ENCODE data around the gene ITGA2.

ITGA2 gene

GRCh38 chr5:53022930-53023511 is 33.9 kb downstream of the ITGA2 start:
- DNase-seq = no peak

GRCh38 chr5:53023969-53024368 is 34.8 kb downstream of the ITGA2 start:
- no peak for DNase-seq

- no peak for DNase-seq
Measured at GRCh38 chr5:53024535-53024934, 35.4 kb downstream of the ITGA2 start.

GRCh38 chr5:53025487-53025886 is 36.3 kb downstream of the ITGA2 start:
- no peak for DNase-seq

GRCh38 chr5:53027913-53028312 is 38.8 kb downstream of the ITGA2 start:
- DNase-seq = no peak

- no peak for DNase-seq
Measured at GRCh38 chr5:53029608-53030007, 40.5 kb downstream of the ITGA2 start.

DNA sequence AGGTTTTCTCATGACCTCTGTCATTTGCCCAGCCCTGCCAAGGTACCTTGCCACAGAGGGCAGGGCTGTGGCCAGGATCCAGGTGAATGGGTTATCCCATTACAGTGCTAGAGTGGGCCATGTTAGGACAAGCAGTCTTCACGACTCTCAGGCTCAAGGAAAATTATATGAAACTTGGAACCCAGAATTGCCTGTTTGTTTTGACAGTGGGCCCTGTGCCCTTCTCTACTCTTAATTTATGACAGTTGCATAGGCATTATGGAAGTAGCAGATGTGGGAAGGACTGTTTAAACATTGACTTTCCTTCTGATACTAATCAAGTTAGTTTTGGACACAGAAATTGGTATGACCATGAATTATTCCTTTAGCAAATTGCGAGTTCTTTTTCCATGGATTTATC is 41.7 kb downstream of the ITGA2 start:
- DNase-seq = no peak

- DNase-seq = peak; percentile 46
Measured at GRCh38 chr5:53031695-53032096, 42.5 kb downstream of the ITGA2 start.

- DNase-seq = no peak
Measured at GRCh38 chr5:53032188-53032587, 43.0 kb downstream of the ITGA2 start.

GRCh38 chr5:53034832-53035231 is 45.7 kb downstream of the ITGA2 start:
- no peak for DNase-seq

DNA sequence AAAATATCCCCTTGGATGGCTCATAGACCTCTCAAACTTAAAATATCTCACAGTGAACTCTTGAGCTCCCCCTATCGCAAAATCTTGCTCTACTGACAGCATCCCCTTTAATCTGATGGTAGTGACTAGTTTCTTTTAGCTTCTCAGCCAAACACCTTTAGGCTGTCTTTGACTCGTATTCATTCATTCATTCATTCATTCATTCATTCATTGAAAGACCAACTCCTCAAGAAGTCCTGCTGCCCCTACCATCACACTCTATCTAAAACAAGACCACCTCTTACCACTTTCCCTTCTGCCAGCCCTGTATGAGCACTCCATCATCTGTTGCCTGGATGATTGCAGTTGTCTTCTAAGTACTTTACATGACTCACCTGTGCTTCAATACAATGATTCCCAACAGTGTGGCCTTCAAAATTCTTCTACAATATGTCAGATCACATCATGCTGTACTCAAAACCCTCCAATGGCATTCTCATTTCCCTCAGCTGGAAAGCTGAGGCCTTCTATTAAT is 46.8 kb downstream of the ITGA2 start:
- no peak for DNase-seq

GRCh38 chr5:53037141-53037859 is 48.1 kb downstream of the ITGA2 start:
- no peak for DNase-seq

DNA sequence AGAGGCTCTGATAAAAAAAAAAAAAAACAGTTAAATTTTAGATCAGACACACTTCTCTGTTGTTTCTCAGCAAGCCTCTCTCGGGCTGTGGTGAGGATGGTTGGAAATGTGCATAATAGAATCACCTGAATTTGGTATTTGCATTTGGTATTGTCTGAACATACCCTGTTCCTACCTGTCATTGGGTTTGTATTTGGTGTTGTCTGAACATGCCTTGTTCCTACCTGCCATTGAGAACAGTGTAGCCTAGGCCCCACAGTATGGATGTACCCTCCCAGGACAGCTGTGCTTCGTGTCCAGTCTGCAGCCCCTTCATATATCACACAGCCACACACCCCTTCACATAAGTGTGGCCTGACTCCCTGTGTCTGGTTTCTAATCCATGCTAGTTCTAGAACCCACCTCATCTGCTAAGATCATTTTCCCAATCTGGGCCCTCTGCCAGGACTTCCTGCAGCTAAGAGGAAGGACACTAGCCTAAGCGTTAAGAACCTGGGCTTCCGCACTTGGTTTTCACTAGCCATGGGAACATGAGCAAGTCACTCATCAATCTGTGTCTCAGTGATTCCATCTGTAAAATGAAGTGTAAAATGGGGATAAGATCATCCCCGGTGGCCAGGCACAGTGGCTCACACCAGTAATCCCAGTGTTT is 49.2 kb downstream of the ITGA2 start:
- DNase-seq = no peak

GRCh38 chr5:53039855-53040254 is 50.7 kb downstream of the ITGA2 start:
- DNase-seq = no peak

DNA sequence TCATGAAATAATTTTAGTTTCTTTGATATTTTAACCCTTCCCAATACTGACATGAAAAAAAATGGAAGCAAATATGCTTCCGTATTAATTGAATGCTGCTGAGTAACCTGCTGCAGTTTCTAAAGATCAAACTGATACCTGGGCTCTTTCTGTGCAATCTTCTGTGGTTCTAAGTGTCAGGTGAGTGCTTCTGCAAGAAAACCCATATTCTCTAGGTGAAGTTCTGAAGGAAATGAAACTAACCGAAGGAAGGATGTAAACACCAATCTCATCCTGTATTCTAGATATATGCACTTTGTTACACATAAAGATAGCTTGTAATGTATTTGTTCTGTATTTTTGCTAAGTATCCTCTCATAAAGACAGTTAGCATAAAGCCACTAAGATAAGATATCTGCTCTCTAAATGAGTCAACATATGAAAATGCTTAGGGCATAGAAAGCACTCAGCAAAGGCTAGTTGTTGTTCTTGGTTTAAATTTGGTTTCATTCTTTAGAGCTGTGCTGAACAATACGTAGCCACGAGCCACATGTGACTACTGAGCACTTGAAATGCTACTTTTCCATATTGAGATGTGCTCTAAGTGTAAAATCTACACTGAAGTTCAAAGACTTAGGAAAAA is 52.0 kb downstream of the ITGA2 start:
- DNase-seq = no peak

- DNase-seq = no peak
Measured at GRCh38 chr5:53041740-53042139, 52.6 kb downstream of the ITGA2 start.

DNA sequence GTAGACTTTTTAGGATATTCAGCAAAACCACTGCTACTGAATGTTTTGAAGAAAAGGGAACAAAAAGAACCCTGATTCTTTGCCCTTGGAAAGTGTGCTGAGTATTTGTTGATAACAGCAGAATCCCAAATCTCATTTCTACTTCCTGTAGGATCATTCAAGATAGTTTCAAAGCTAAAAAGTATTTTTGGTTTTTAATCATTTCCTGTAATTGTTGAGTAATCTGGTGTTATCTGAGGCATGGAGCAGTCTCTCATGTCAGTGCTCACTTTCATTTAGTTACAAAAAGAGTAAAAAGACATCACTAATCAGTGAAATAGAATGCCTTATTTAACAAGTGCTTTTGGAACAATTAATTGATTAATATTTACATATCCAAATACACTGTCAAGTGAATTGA is 56.1 kb downstream of the ITGA2 start:
- DNase-seq = no peak

DNA sequence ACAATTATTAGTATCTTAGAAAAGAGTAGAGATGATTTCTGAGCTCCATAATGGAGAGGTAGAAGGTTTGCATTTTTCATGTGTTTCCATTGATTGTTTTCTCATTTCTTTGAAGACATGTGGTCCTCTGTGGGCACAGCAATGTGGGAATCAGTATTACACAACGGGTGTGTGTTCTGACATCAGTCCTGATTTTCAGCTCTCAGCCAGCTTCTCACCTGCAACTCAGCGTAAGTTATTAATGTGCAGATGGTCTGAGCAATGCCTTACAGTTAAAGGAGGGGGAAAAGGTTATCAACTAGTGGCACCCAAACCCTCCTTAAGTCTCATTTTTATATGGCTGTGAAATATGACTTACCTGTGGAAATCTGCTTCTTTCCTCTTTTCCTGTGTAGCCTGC is 59.1 kb downstream of the ITGA2 start:
- DNase-seq = no peak

GRCh38 chr5:53052499-53052898 is 63.3 kb downstream of the ITGA2 start:
- no peak for DNase-seq

GRCh38 chr5:53053364-53053763 is 64.2 kb downstream of the ITGA2 start:
- no peak for DNase-seq

DNA sequence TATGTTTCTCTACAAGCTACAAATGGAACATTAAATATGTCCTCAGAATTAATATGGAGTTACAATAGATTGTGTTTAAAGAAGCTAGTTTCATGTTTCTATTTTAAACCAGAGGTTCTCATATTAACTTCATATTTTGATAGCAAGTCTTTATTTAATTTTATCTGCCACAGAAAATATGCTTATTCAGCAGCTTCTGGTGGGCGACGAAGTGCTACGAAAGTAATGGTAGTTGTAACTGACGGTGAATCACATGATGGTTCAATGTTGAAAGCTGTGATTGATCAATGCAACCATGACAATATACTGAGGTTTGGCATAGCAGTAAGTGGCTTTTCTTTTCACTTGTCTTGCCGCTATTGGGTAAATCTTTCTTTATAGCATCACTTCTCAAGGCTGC is 66.2 kb downstream of the ITGA2 start:
- no peak for DNase-seq

DNA sequence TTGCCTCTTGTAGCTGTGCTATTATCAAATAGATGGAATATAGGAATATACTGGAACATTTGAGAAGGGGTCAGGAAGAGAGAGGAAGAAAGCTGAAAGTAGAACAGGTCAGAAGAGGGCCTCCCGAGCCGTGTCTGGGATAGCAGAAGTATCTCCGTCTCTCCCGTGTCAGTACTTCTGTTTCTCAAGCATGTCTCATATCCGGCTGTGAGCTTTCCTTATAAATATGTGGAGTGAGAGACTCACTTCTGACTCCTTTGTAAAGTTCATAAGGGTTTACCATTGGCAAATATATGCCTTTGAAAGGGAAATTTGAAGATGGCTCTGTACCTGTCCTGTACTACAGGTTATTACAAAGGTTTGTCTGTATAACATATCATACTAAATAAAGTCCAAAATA is 70.1 kb downstream of the ITGA2 start:
- no peak for DNase-seq

DNA sequence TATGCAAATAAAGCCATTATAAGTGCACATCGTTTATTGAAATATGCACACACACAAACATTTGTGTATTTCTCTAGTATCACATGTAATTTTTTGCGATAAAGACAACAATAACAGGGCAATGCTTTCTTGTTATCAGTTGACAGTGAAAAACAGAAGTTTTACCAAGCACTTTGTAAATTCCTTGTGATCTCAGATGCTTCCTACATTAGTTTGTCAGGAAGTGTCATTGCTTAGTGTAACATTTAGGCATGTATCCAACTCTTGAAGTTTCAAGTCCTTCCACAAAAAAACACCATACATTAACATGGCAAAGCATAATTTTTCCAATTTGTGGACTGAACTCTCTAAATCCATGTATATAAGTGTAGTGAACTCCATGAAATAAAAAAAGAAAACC is 74.0 kb downstream of the ITGA2 start:
- no peak for DNase-seq

- no peak for DNase-seq
Measured at GRCh38 chr5:53063791-53064190, 74.6 kb downstream of the ITGA2 start.

Measured in stimulated activated CD8-positive, alpha-beta memory T cell treated with anti-CD3 and anti-CD28 coated beads, Interleukin-4, amount 100 ng/mL, for 48 hours (primary cell).